Testis (tissue), 2 donors: ENCODE measurements around the gene CLPTM1L.

Experiments used
- CTCF ChIP-seq, 3 experiments: fragments of 450-650 bp in 2 of 3; fragments of 200-600 bp in 1 of 3; sonication (generic) in 1 of 3; IDR thresholded peaks; one replicate each; pipeline ENCODE4 v1.5.1; 2016 to 2019; ENCODE audit warnings: antibody characterized with exemption in 3 of 3, mild to moderate bottlenecking in 2 of 3, moderate library complexity in 1 of 3
- POLR2A ChIP-seq: fragments of 450-650 bp; IDR thresholded peaks from one replicate; pipeline ENCODE4 v1.6.1; 2017; ENCODE audit warnings: antibody characterized with exemption, mild to moderate bottlenecking, moderate library complexity

- no peak for TF ChIP-seq POLR2A
- no peak for TF ChIP-seq CTCF (IDR thresholded peaks at IDR 0.05)
Observed at GRCh38 chr5:1316588-1317340, 28.1 kb downstream of the CLPTM1L start.
